Neuronal stem cell (in vitro differentiated cells): ENCODE measurements around the gene ZMYM4. TPM values are rescaled to one million over a fixed set of nuclear protein-coding genes. Genes with fewer than 3 reads are reported as not detected.
A peak's percentile ranks its signal among the peaks of the same experiment; 100 is the strongest.

Experiments used
- DNase-seq: peaks from one replicate; pipeline ENCODE4 v3.0.0-alpha.2; 2013; ENCODE audit warnings: low spot score
- H2AFZ ChIP-seq: one replicate; pipeline ENCODE4 v1.6.1; 2013; ENCODE audit warnings: mild to moderate bottlenecking, low read length, inconsistent platforms
- H2AK5ac ChIP-seq: 2 replicates; pipeline ENCODE4 v1.6.1; 2013; ENCODE audit warnings: low read depth, mild to moderate bottlenecking, inconsistent platforms, low read length, moderate library complexity, mixed read lengths
- H2BK120ac ChIP-seq: 2 replicates; pipeline ENCODE4 v1.6.1; 2013; ENCODE audit warnings: low read depth, mild to moderate bottlenecking, inconsistent platforms, low read length, moderate library complexity, mixed read lengths
- H2BK12ac ChIP-seq: one replicate; pipeline ENCODE4 v1.6.1; 2013; ENCODE audit warnings: low read length, inconsistent platforms
- H2BK15ac ChIP-seq: 2 replicates; pipeline ENCODE4 v1.6.1; 2013; ENCODE audit warnings: mild to moderate bottlenecking, low read length, inconsistent platforms, mixed read lengths
- H2BK5ac ChIP-seq: one replicate; pipeline ENCODE4 v1.6.1; 2013; ENCODE audit warnings: inconsistent platforms, mild to moderate bottlenecking, low read length, moderate library complexity
- H3K14ac ChIP-seq: one replicate; pipeline ENCODE4 v1.6.1; 2013; ENCODE audit warnings: low read length, inconsistent platforms
- H3K18ac ChIP-seq: 2 replicates; pipeline ENCODE4 v1.6.1; 2013; ENCODE audit warnings: low read length, inconsistent platforms
- H3K23ac ChIP-seq: 2 replicates; pipeline ENCODE4 v1.6.1; 2013; ENCODE audit warnings: low read depth, mild to moderate bottlenecking, mixed read lengths, low read length, inconsistent platforms; ENCODE audit not compliant: poor library complexity
- H3K27ac ChIP-seq: replicated peaks from 3 replicates; pipeline ENCODE4 v1.5.1; 2013; ENCODE audit warnings: low read length, inconsistent platforms
- H3K27me3 ChIP-seq, 3 experiments: 2 replicates each; pipeline ENCODE4 v1.6.1; 2013; ENCODE audit warnings: low read length in 3 of 3, mild to moderate bottlenecking in 2 of 3, inconsistent platforms in 1 of 3, low read depth in 1 of 3, mixed read lengths in 1 of 3, moderate library complexity in 1 of 3; ENCODE audit not compliant: control insufficient read depth in 3 of 3, insufficient read depth in 3 of 3
- H3K36me3 ChIP-seq, 2 donors: replicated peaks in 1 of 2; 2 replicates each; pipeline ENCODE4 v1.6.1; 2013; ENCODE audit warnings: low read length in 2 of 2; ENCODE audit not compliant: control insufficient read depth in 2 of 2, insufficient read depth in 2 of 2
- H3K4ac ChIP-seq: 2 replicates; pipeline ENCODE4 v1.6.1; 2013; ENCODE audit warnings: inconsistent platforms, mild to moderate bottlenecking, low read length, moderate library complexity
- H3K4me1 ChIP-seq, 2 donors: 1 replicate in 1 of 2; 2 replicates in 1 of 2; pipeline ENCODE4 v1.6.1; 2013; ENCODE audit warnings: low read length in 2 of 2, low read depth in 1 of 2; ENCODE audit not compliant: control insufficient read depth in 2 of 2, insufficient read depth in 1 of 2
- H3K4me2 ChIP-seq: one replicate; pipeline ENCODE4 v1.6.1; 2013; ENCODE audit warnings: mild to moderate bottlenecking, low read length, inconsistent platforms; ENCODE audit not compliant: insufficient read depth, poor library complexity, severe bottlenecking
- H3K4me3 ChIP-seq, 2 donors: 2 replicates each; pipeline ENCODE4 v1.5.1; 2013; ENCODE audit warnings: low read length in 2 of 2, mild to moderate bottlenecking in 2 of 2, inconsistent platforms in 1 of 2, moderate library complexity in 1 of 2
- H3K79me1 ChIP-seq: one replicate; pipeline ENCODE4 v1.6.1; 2013; ENCODE audit warnings: low read depth, mild to moderate bottlenecking, inconsistent platforms, low read length, moderate library complexity
- H3K9ac ChIP-seq: one replicate; pipeline ENCODE4 v1.6.1; 2013; ENCODE audit warnings: mild to moderate bottlenecking, low read depth, low read length, inconsistent platforms; ENCODE audit not compliant: poor library complexity
- H3K9me3 ChIP-seq, 2 donors: replicated peaks in 1 of 2; 2 replicates each; pipeline versions ENCODE3 to v1.6.1; 2013; ENCODE audit warnings: low read length in 2 of 2, mild to moderate bottlenecking in 2 of 2, inconsistent platforms in 1 of 2, low read depth in 1 of 2, mixed read lengths in 1 of 2, moderate library complexity in 1 of 2; ENCODE audit not compliant: control insufficient read depth in 2 of 2, insufficient read depth in 1 of 2
- H4K8ac ChIP-seq: one replicate; pipeline ENCODE4 v1.6.1; 2013; ENCODE audit warnings: low read depth, mild to moderate bottlenecking, inconsistent platforms, low read length, moderate library complexity
- H4K91ac ChIP-seq: one replicate; pipeline ENCODE4 v1.6.1; 2013; ENCODE audit warnings: low read length, low read depth, mild to moderate bottlenecking, inconsistent platforms; ENCODE audit not compliant: poor library complexity
- WGBS, 2 donors: extraction: QIAGEN DNeasy Blood & Tissue Kit; methylation state at CpG; one replicate each; pipeline ENCODE4 v1.1.7; 2013; ENCODE audit warnings: missing lambda C conversion rate in 2 of 2, mixed read lengths in 1 of 2; ENCODE audit not compliant: insufficient read length in 2 of 2, insufficient replicate concordance in 1 of 2; ENCODE audit errors: extremely low coverage in 2 of 2; 5-methylcytosine and 5-hydroxymethylcytosine counted together
- polyA plus RNA-seq, 2 experiments: library from polyadenylated mRNA; stranded (reverse); fragments of 200-250 nt; gene quantifications; one replicate each; pipeline ENCODE4 v1.2.3, GENCODE V29; 2013

The ZMYM4 gene
- polyA plus RNA-seq (2013, experiment 1 of 2) = 36.1 TPM
- 37.8 TPM for polyA plus RNA-seq (2013, experiment 2 of 2)

GRCh38 chr1:35268282-35269200 is at the start of gene ZMYM4:
Gene ZMYM4 (plus strand): TSS chr1:35268709. CDS start chr1:35269047, 338 bp downstream.
- Histone ChIP-seq H3K14ac (peak within 1 kb of the TSS; percentile 78), H3K27ac (peak within 1 kb of the TSS; percentile 75), H3K4ac (no peak within 1 kb of the TSS), H2AFZ (peak within 1 kb of the TSS; percentile 89), H2BK12ac (no peak within 1 kb of the TSS), H4K91ac (no peak within 1 kb of the TSS), H3K23ac (peak within 1 kb of the TSS; percentile 77), H2BK120ac (peak within 1 kb of the TSS; percentile 82), H3K4me3 (peak within 1 kb of the TSS; percentile 67 to 94), H3K4me2 (peak within 1 kb of the TSS; percentile 40), H4K8ac (peak within 1 kb of the TSS; percentile 24), H3K79me1 (peaks cover 5% of the 10 kb centered on the region), H3K36me3 (peaks cover 0 to 35% of the 10 kb centered on the region in 2 donors), H2BK5ac (peak within 1 kb of the TSS; percentile 83), H2BK15ac (no peak within 1 kb of the TSS), H3K18ac (peak within 1 kb of the TSS; percentile 97), H3K9ac (peak within 1 kb of the TSS; percentile 92), H3K9me3 (peaks cover 0 to 18% of the 10 kb centered on the region in 2 donors), H2AK5ac (peak within 1 kb of the TSS; percentile 18), H3K4me1 (peaks cover 4 to 16% of the 10 kb centered on the region in 2 donors), H3K27me3 (no peaks in the 10 kb centered on the region)
- peak; percentile 87 for DNase-seq
- WGBS, 2 donors = no CpG with 5 or more reads among the region's 65 CpGs

- no peak overlapping the region for H3K4me3 ChIP-seq
- DNase-seq = no peak
Observed at GRCh38 chr1:35220976-35221375, 47.5 kb upstream of the ZMYM4 start.

GRCh38 chr1:35222322-35223083 is 46.0 kb upstream of the ZMYM4 start:
- H3K9me3 ChIP-seq = no peaks in the 10 kb centered on the region
- no peak overlapping the region for H3K9ac ChIP-seq
- no peak overlapping the region for H3K18ac ChIP-seq
- H3K4me1 ChIP-seq = no peaks in the 10 kb centered on the region
- WGBS, 2 donors = no CpG with 5 or more reads among the region's 6 CpGs
- no peak overlapping the region for H4K8ac ChIP-seq
- H2BK120ac ChIP-seq = no peak overlapping the region
- no peak overlapping the region for H4K91ac ChIP-seq
- H2BK12ac ChIP-seq = no peak overlapping the region
- no peak overlapping the region for H3K23ac ChIP-seq
- no peak for DNase-seq
- no peak overlapping the region for H3K4me2 ChIP-seq
- H3K36me3 ChIP-seq = no peaks in the 10 kb centered on the region
- H3K14ac ChIP-seq = no peak overlapping the region
- no peak overlapping the region for H3K4me3 ChIP-seq
- no peak overlapping the region for H2BK5ac ChIP-seq
- no peak overlapping the region for H3K27ac ChIP-seq
- H2AFZ ChIP-seq = peak overlapping the region; percentile 69
- H2BK15ac ChIP-seq = no peak overlapping the region
- H3K4ac ChIP-seq = no peak overlapping the region
- H3K79me1 ChIP-seq = no peaks in the 10 kb centered on the region
- no peak overlapping the region for H2AK5ac ChIP-seq
- no peaks in the 10 kb centered on the region for H3K27me3 ChIP-seq

More at GRCh38 chr1:35220976-35221375, 47.5 kb upstream of the ZMYM4 start:
- H3K4ac ChIP-seq = no peak overlapping the region
- no peak overlapping the region for H4K8ac ChIP-seq
- H2AK5ac ChIP-seq = no peak overlapping the region
- no peak overlapping the region for H3K23ac ChIP-seq
- H4K91ac ChIP-seq = no peak overlapping the region
- no peaks in the 10 kb centered on the region for H3K79me1 ChIP-seq
- no peaks in the 10 kb centered on the region for H3K27me3 ChIP-seq
- no peak overlapping the region for H2BK120ac ChIP-seq
- no peaks in the 10 kb centered on the region for H3K9me3 ChIP-seq
- H2BK15ac ChIP-seq = no peak overlapping the region
- no peak overlapping the region for H3K27ac ChIP-seq
- H2BK12ac ChIP-seq = no peak overlapping the region
- no peak overlapping the region for H3K9ac ChIP-seq
- no CpG with 5 or more reads among the region's 2 CpGs for WGBS, 2 donors
- H2AFZ ChIP-seq = peak overlapping the region; percentile 57
- H3K36me3 ChIP-seq = no peaks in the 10 kb centered on the region
- H3K4me1 ChIP-seq = no peaks in the 10 kb centered on the region
- no peak overlapping the region for H3K18ac ChIP-seq
- no peak overlapping the region for H2BK5ac ChIP-seq
- H3K14ac ChIP-seq = no peak overlapping the region
- no peak overlapping the region for H3K4me2 ChIP-seq
